ENCODE results near the gene PTCD2. TPM values are rescaled to one million over a fixed set of nuclear protein-coding genes. Genes with fewer than 3 reads are reported as not detected.

PTCD2 gene
- total and polyA plus RNA-seq, 11 donors, result 5.3 to 21.5 (median 13.0) TPM

DNA sequence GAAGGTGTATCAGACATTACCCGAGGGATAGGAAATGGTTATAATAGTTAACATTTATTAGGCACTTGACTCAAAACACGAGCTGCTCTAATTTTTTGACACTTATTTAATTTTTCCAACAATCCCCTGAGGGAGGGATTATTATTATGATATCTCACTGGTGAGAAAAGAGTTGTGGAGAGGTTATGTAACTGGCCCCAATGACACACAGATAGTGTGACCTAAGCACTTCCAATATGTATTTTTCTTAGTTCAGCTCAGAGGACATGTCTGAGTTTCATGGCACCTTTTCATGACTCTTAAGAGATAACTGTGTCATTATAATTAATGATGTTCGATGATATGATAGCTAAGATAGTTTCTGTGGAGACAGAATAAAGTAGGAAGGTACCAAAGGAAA is 86.9 kb downstream of the PTCD2 start:
- Histone ChIP-seq H3K4me1 (peaks cover 0 to 33% (median 12%) of the 10 kb centered on the region in 12 donors), H3K9me3 (peaks cover 0 to 3% (median 0%) of the 10 kb centered on the region in 12 donors), H3K36me3 (no peaks in the 10 kb centered on the region), H3K27me3 (no peaks in the 10 kb centered on the region), H3K27ac (no peak overlapping the region), H3K4me3 (no peak overlapping the region)
- TF ChIP-seq, protein P1, sequence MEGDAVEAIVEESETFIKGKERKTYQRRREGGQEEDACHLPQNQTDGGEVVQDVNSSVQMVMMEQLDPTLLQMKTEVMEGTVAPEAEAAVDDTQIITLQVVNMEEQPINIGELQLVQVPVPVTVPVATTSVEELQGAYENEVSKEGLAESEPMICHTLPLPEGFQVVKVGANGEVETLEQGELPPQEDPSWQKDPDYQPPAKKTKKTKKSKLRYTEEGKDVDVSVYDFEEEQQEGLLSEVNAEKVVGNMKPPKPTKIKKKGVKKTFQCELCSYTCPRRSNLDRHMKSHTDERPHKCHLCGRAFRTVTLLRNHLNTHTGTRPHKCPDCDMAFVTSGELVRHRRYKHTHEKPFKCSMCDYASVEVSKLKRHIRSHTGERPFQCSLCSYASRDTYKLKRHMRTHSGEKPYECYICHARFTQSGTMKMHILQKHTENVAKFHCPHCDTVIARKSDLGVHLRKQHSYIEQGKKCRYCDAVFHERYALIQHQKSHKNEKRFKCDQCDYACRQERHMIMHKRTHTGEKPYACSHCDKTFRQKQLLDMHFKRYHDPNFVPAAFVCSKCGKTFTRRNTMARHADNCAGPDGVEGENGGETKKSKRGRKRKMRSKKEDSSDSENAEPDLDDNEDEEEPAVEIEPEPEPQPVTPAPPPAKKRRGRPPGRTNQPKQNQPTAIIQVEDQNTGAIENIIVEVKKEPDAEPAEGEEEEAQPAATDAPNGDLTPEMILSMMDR (IDR thresholded peaks at IDR 0.05), result no peak
- no peak for TF ChIP-seq POLR2A (IDR thresholded peaks at IDR 0.05)
- DNase-seq (no peak), ATAC-seq (peak in 2 of 4 donors; percentile 40 to 67)
- 57 to 76% (median 64%) methylated on average over 3 of the region's 3 CpGs for WGBS, 4 donors
- intact Hi-C loops (cut with DNase I), result loop anchor here in 1 of 10 donors (10.0 kb wide), 1 partner anchor 48 kb away; no protein-coding TSS in a partner anchor

DNA sequence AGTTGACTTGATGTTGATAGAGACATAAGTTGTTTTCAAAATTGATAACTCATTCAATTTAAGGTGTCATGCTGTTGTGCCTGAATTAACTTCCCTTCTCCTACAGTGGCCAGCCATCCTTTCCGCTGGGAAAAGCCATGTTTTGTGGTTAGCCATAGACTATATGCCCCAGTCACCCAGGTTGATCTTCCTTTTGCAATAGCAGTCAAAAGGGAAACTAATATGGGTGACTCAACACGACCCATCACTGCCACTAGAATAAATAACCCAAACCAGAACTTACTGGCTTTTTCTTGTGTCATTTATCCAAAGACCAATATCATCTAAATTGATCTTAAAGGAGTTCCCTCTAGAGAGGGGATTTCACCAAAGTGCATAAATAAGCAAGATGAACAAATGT is 87.4 kb downstream of the PTCD2 start:
- intact Hi-C loops (cut with DNase I), result loop anchor here in 1 of 10 donors (10.0 kb wide), 1 partner anchor 47 kb away; no protein-coding TSS in a partner anchor
- no peaks in the 10 kb centered on the region for H3K9me3 ChIP-seq
- DNase-seq (no peak), ATAC-seq (no peak)
- no peak overlapping the region for H3K27ac ChIP-seq
- no peaks in the 10 kb centered on the region for H3K36me3 ChIP-seq
- H3K4me3 ChIP-seq, result no peak overlapping the region
- TF ChIP-seq, protein P1 (IDR thresholded peaks at IDR 0.05), result no peak
- no peak for TF ChIP-seq POLR2A (IDR thresholded peaks at IDR 0.05)
- H3K4me1 ChIP-seq, result peaks cover 0 to 29% (median 8%) of the 10 kb centered on the region in 12 donors
- no peaks in the 10 kb centered on the region for H3K27me3 ChIP-seq
- 88 to 96% (median 94%) methylated on average over 2 of the region's 2 CpGs for WGBS, 4 donors

DNA sequence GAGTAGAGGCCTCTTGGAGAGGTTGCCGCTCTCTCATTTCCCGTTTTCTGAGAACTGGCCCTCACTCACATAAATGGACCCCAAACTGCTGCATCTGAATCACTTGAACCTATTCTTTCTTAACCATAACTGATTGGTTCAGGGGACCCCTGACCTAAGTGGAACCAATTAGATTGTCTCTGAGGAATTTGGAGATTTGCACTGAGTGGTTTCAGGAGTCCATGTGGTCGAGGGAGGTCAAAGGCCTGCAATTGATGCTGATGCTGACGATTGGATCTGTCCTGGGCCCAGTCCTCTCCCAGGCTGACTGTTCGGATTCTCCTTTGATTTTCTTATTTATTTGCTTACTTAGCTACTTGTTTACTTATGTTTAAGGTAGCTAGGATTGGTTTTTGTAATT is 88.0 kb downstream of the PTCD2 start:
- intact Hi-C loops (cut with DNase I), result loop anchor here in 1 of 10 donors (10.0 kb wide), 1 partner anchor 47 kb away; no protein-coding TSS in a partner anchor
- no peak for ATAC-seq

DNA sequence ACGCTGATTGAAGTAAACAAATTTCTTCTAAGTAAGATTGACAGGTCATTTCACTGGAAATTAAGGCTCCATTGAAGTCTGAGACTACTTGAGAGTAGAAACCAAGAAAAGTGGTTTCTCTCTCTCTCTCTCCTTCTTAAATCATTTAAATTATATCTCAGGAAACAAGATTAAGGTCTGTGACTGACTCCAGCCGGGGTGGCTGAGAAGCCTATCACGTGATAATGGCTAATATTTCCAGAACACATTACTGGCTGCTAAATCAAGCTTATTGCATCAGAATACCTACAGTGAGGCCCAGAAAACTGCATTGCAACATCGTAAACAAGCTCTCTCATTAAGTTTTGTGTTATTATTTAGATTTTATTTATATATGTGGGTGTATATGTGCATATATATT is 88.4 kb downstream of the PTCD2 start:
- no peak overlapping the region for H3K27ac ChIP-seq
- H3K4me3 ChIP-seq, result no peak overlapping the region
- DNase-seq (no peak), ATAC-seq (peak in 1 of 4 donors; percentile 73)
- no peaks in the 10 kb centered on the region for H3K9me3 ChIP-seq
- H3K36me3 ChIP-seq, result no peaks in the 10 kb centered on the region
- TF ChIP-seq, protein P1 (IDR thresholded peaks at IDR 0.05), result no peak
- no peak for TF ChIP-seq POLR2A (IDR thresholded peaks at IDR 0.05)
- 40 to 46% (median 45%) methylated on average over 4 of the region's 4 CpGs for WGBS, 4 donors
- peaks cover 0 to 18% (median 0%) of the 10 kb centered on the region in 12 donors for H3K4me1 ChIP-seq
- intact Hi-C loops (cut with DNase I), result loop anchor here in 1 of 10 donors (10.0 kb wide), 1 partner anchor 46 kb away; no protein-coding TSS in a partner anchor
- H3K27me3 ChIP-seq, result no peaks in the 10 kb centered on the region

More for the DNA sequence above, 88.0 kb downstream of the PTCD2 start:
- no peak for TF ChIP-seq POLR2A (IDR thresholded peaks at IDR 0.05)
- TF ChIP-seq, protein P1 (IDR thresholded peaks at IDR 0.05), result no peak
- H3K36me3 ChIP-seq, result no peaks in the 10 kb centered on the region
- H3K27me3 ChIP-seq, result no peaks in the 10 kb centered on the region
- H3K4me3 ChIP-seq, result no peak overlapping the region
- H3K27ac ChIP-seq, result no peak overlapping the region
- H3K4me1 ChIP-seq, result peaks cover 0 to 23% (median 3%) of the 10 kb centered on the region in 12 donors
- no peaks in the 10 kb centered on the region for H3K9me3 ChIP-seq
- DNase-seq, result no peak
- WGBS, 4 donors, result 92 to 93% (median 93%) methylated on average over 5 of the region's 5 CpGs

Measured in heart left ventricle (tissue), 16 donors.